Effector memory CD4-positive, alpha-beta T cell (primary cell): Measurements from ENCODE around the gene NPY5R.

Experiments
- DNase-seq, 3 donors: peaks; one replicate each; pipeline ENCODE4 v3.0.0-alpha.2; 2020
- H3K27ac ChIP-seq: 2 replicates; pipeline ENCODE4 v1.7.0; 2013; ENCODE audit warnings: mild to moderate bottlenecking, low read length, moderate library complexity; ENCODE audit not compliant: insufficient read depth, poor library complexity, severe bottlenecking
- H3K27me3 ChIP-seq: replicated peaks from 2 replicates; pipeline ENCODE4 v1.7.0; 2013; ENCODE audit warnings: mild to moderate bottlenecking, low read length; ENCODE audit not compliant: insufficient read depth, control insufficient read depth, poor library complexity, severe bottlenecking
- H3K36me3 ChIP-seq: 2 replicates; pipeline ENCODE4 v1.7.0; 2013; ENCODE audit warnings: mild to moderate bottlenecking, low read length, moderate library complexity; ENCODE audit not compliant: control insufficient read depth, insufficient read depth
- H3K4me1 ChIP-seq: 2 replicates; pipeline ENCODE4 v1.7.0; 2013; ENCODE audit warnings: low read length, mild to moderate bottlenecking; ENCODE audit not compliant: control insufficient read depth, insufficient read depth, poor library complexity, severe bottlenecking
- H3K4me3 ChIP-seq: 2 replicates; pipeline ENCODE4 v1.7.0; 2013; ENCODE audit warnings: low read length, low read depth, mild to moderate bottlenecking; ENCODE audit not compliant: insufficient read depth, poor library complexity, severe bottlenecking
- H3K9me3 ChIP-seq: 2 replicates; pipeline ENCODE4 v1.7.0; 2013; ENCODE audit warnings: mild to moderate bottlenecking, low read length, moderate library complexity; ENCODE audit not compliant: control insufficient read depth

NPY5R gene

DNA sequence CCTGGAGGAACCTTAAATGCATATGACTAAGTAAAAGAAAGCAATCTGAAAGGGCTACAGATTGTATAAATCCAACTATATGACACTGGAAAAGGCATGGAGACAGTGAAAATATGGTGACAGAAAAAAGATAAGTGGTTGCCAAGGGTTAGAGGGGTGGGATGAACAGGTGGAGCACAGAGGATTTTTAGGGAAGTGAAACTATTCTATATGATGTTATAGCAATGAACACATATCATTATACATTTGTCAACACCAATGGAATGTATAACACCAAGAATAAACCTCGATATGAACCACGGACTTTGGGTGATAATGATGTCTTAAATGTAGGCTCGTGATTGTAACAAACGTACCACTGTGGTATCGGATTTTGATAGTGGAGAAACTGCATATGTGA lies 40.7 kb downstream of the NPY5R start:
- H3K27ac ChIP-seq = no peak overlapping the region
- no peak overlapping the region for H3K4me3 ChIP-seq
- H3K9me3 ChIP-seq = no peaks in the 10 kb centered on the region
- no peaks in the 10 kb centered on the region for H3K4me1 ChIP-seq
- DNase-seq = no peak
- H3K27me3 ChIP-seq = no peaks in the 10 kb centered on the region
- no peaks in the 10 kb centered on the region for H3K36me3 ChIP-seq

GRCh38 chr4:163384926-163385325 lies 41.2 kb downstream of the NPY5R start:
- H3K27me3 ChIP-seq = no peaks in the 10 kb centered on the region
- no peaks in the 10 kb centered on the region for H3K4me1 ChIP-seq
- H3K9me3 ChIP-seq = no peaks in the 10 kb centered on the region
- no peaks in the 10 kb centered on the region for H3K36me3 ChIP-seq
- H3K4me3 ChIP-seq = no peak overlapping the region
- H3K27ac ChIP-seq = no peak overlapping the region
- no peak for DNase-seq

GRCh38 chr4:163385466-163385865 lies 41.8 kb downstream of the NPY5R start:
- Histone ChIP-seq H3K9me3 (no peaks in the 10 kb centered on the region), H3K4me1 (no peaks in the 10 kb centered on the region), H3K4me3 (no peak overlapping the region), H3K27ac (no peak overlapping the region), H3K36me3 (no peaks in the 10 kb centered on the region), H3K27me3 (no peaks in the 10 kb centered on the region)
- no peak for DNase-seq

DNA sequence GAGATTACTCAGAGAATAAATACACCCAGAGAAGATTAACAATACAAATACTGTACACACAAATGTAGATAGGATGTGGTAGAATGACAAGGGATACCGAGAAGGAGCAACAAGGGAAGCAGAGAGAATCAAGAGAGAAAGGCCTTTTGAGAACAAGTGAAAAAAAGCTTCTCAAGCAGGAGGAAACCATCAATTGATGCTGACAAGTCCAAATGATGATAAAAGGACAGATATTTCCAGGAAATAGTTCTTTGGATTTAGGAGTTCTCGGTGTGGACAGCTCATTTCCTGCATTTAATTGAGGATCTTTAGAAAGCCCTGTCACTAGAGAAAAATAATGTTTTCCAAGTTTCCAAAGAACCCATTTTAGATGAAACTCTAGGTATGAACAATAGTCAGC lies 48.1 kb downstream of the NPY5R start:
- Histone ChIP-seq H3K4me3 (no peak overlapping the region), H3K9me3 (no peaks in the 10 kb centered on the region), H3K27ac (no peak overlapping the region)

GRCh38 chr4:163392328-163392727 lies 48.6 kb downstream of the NPY5R start:
- no peak for DNase-seq
- no peak overlapping the region for H3K4me3 ChIP-seq
- no peaks in the 10 kb centered on the region for H3K27me3 ChIP-seq
- H3K27ac ChIP-seq = no peak overlapping the region
- no peaks in the 10 kb centered on the region for H3K4me1 ChIP-seq
- H3K36me3 ChIP-seq = no peaks in the 10 kb centered on the region
- H3K9me3 ChIP-seq = no peaks in the 10 kb centered on the region

More for the DNA sequence above, 48.1 kb downstream of the NPY5R start:
- Histone ChIP-seq H3K36me3 (no peaks in the 10 kb centered on the region), H3K27me3 (no peaks in the 10 kb centered on the region), H3K4me1 (no peaks in the 10 kb centered on the region)
- DNase-seq = no peak

DNA sequence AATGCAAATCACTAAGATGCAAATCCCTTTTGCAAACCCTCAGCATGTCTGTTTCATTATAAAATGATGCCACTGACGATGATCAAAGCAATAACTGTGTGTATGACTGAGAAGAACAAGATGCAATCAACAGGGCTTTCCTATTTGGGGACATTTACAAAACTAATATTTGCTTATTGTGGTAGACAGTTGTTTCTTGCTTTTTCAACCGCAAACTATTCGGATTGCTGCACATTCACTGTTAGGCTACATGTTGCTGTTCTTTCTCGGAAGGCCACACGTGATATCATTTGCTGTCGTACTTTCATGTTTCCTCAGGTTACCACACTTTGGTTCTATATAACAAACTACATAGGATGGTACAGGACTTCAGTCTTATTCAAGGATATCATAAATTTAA lies 49.8 kb downstream of the NPY5R start:
- H3K27me3 ChIP-seq = no peaks in the 10 kb centered on the region
- DNase-seq = no peak

GRCh38 chr4:163395055-163395454 lies 51.4 kb downstream of the NPY5R start:
- DNase-seq = no peak
- Histone ChIP-seq H3K4me1 (no peaks in the 10 kb centered on the region), H3K9me3 (no peaks in the 10 kb centered on the region)

More for the DNA sequence above, 49.8 kb downstream of the NPY5R start:
- H3K4me1 ChIP-seq = no peaks in the 10 kb centered on the region
- H3K4me3 ChIP-seq = no peak overlapping the region
- no peak overlapping the region for H3K27ac ChIP-seq
- no peaks in the 10 kb centered on the region for H3K36me3 ChIP-seq
- no peaks in the 10 kb centered on the region for H3K9me3 ChIP-seq

DNA sequence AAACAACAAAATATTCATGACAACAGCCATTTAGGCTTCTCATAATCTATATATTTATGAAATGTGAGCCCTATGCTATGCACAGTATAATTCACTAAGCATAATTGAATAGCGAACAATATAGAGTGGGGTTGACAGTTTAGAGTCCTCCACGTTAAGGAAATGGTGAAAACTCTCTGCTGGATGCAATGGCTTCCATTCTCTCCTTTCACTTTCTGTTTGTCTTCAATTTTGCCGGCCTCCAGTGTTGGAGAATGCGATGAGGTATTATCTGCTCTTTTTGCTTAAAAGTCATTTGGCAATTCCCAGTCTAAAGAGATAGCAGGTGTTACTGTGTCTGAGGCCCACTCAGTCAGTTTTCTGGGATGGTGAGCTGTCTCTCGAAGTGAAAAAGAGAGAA lies 52.1 kb downstream of the NPY5R start:
- H3K27ac ChIP-seq = no peak overlapping the region
- no peaks in the 10 kb centered on the region for H3K27me3 ChIP-seq
- H3K4me3 ChIP-seq = no peak overlapping the region
- H3K4me1 ChIP-seq = no peaks in the 10 kb centered on the region
- no peaks in the 10 kb centered on the region for H3K36me3 ChIP-seq
- no peaks in the 10 kb centered on the region for H3K9me3 ChIP-seq
- no peak for DNase-seq

More at GRCh38 chr4:163395055-163395454, 51.4 kb downstream of the NPY5R start:
- H3K27ac ChIP-seq = no peak overlapping the region
- H3K4me3 ChIP-seq = no peak overlapping the region
- H3K27me3 ChIP-seq = no peaks in the 10 kb centered on the region
- H3K36me3 ChIP-seq = no peaks in the 10 kb centered on the region

DNA sequence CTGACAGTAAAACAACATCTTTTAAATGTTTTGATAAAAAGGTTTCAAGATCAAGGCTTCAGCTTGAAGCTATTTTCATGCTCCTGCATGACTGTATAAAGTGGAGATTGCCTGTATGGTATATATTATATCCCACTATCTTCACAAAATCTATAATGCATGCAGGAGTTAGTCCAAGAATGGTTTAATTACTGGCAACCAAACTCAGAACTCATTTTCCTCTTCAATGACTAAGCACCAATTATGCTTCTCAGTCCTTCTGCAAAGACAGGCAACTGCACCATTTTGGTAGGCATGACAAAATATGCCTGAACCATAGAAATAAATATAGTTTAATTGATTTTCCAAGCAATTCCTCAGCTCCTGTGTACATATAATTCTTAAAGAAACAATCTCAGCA lies 54.5 kb downstream of the NPY5R start:
- no peak overlapping the region for H3K27ac ChIP-seq
- no peaks in the 10 kb centered on the region for H3K9me3 ChIP-seq
- no peaks in the 10 kb centered on the region for H3K27me3 ChIP-seq
- no peaks in the 10 kb centered on the region for H3K4me1 ChIP-seq
- H3K36me3 ChIP-seq = no peaks in the 10 kb centered on the region
- DNase-seq = no peak
- H3K4me3 ChIP-seq = no peak overlapping the region

DNA sequence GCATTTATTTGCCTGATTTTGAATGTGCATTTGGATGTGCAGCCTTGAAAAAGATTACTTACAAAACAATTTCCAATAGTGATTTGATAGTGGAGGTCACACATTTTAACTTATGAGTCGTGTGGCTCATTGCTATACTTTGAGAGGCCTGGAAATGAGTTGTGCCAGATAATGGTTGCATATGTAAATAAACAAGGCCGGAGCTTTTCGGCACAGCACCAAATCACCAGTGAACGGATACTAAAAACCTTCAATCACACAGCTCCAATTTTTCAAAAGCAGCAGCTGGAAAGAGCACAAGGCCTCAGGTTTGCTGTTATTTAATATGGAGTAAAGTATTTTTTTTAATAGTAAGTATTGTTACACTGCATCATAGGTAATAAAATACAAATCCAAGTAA lies 57.2 kb downstream of the NPY5R start:
- H3K27me3 ChIP-seq = no peaks in the 10 kb centered on the region
- H3K4me1 ChIP-seq = no peaks in the 10 kb centered on the region
- H3K27ac ChIP-seq = no peak overlapping the region
- no peak overlapping the region for H3K4me3 ChIP-seq
- H3K9me3 ChIP-seq = no peaks in the 10 kb centered on the region
- H3K36me3 ChIP-seq = no peaks in the 10 kb centered on the region
- DNase-seq = no peak
